ENCODE data around the gene CCDC174.
A peak's percentile ranks its signal among the peaks of the same experiment; 100 is the strongest.
"Not testable (repeated sequence)": the region's sequence is repeated elsewhere in the genome, so short reads cannot be mapped to it uniquely, and the experiment has no call there.

CCDC174 gene

GRCh38 chr3:14652360-14652907 lies 872 bp downstream of the CCDC174 start:
- H3K9me3 Mint-ChIP-seq; H3K27me3 Mint-ChIP-seq; ATAC-seq (replicated peaks); DNase-seq: not testable (repeated sequence)
- peaks cover 10 to 14% of the 10 kb centered on the region in 2 donors for H3K36me3 Mint-ChIP-seq
- H3K4me3 Mint-ChIP-seq: peak overlapping the region; percentile 95 to 97
- H3K4me1 Mint-ChIP-seq: peaks cover 10 to 40% of the 10 kb centered on the region in 2 donors
- peak overlapping the region; percentile 98 for H3K27ac Mint-ChIP-seq

GRCh38 chr3:14657579-14657978 lies 6.0 kb downstream of the CCDC174 start:
- DNase-seq: peak; percentile 34

GRCh38 chr3:14658978-14659377 lies 7.4 kb downstream of the CCDC174 start:
- Mint-ChIP-seq H3K27ac (no peak overlapping the region), H3K36me3 (peaks cover 41 to 50% of the 10 kb centered on the region in 2 donors)

More at GRCh38 chr3:14657579-14657978, 6.0 kb downstream of the CCDC174 start:
- peak overlapping the region; percentile 2 for H3K4me3 Mint-ChIP-seq
- ATAC-seq (replicated peaks): peak; percentile 95 to 97
- peaks cover 30 to 39% of the 10 kb centered on the region in 2 donors for H3K36me3 Mint-ChIP-seq
- H3K27ac Mint-ChIP-seq: no peak overlapping the region
- H3K4me1 Mint-ChIP-seq: peaks cover 12 to 36% of the 10 kb centered on the region in 2 donors
- no peaks in the 10 kb centered on the region for H3K9me3 Mint-ChIP-seq
- H3K27me3 Mint-ChIP-seq: no peaks in the 10 kb centered on the region

GRCh38 chr3:14660942-14661341 lies 9.4 kb downstream of the CCDC174 start:
- no peak for DNase-seq
- ATAC-seq (replicated peaks): no peak
- H3K27me3 Mint-ChIP-seq: no peaks in the 10 kb centered on the region
- no peak overlapping the region for H3K4me3 Mint-ChIP-seq
- H3K4me1 Mint-ChIP-seq: peaks cover 10 to 25% of the 10 kb centered on the region in 2 donors
- H3K27ac Mint-ChIP-seq: no peak overlapping the region
- peaks cover 45 to 54% of the 10 kb centered on the region in 2 donors for H3K36me3 Mint-ChIP-seq
- H3K9me3 Mint-ChIP-seq: no peaks in the 10 kb centered on the region

More at GRCh38 chr3:14658978-14659377, 7.4 kb downstream of the CCDC174 start:
- Mint-ChIP-seq H3K9me3 (no peaks in the 10 kb centered on the region), H3K4me3 (no peak overlapping the region), H3K4me1 (peaks cover 12 to 25% of the 10 kb centered on the region in 2 donors), H3K27me3 (no peaks in the 10 kb centered on the region)
- DNase-seq (no peak), ATAC-seq (replicated peaks) (no peak)

- no peaks in the 10 kb centered on the region for H3K27me3 Mint-ChIP-seq
- no peaks in the 10 kb centered on the region for H3K9me3 Mint-ChIP-seq
- no peak overlapping the region for H3K4me3 Mint-ChIP-seq
- peaks cover 4 to 6% of the 10 kb centered on the region in 2 donors for H3K4me1 Mint-ChIP-seq
- no peak for ATAC-seq (replicated peaks)
- peak overlapping the region; percentile 25 for H3K27ac Mint-ChIP-seq
- DNase-seq: no peak
- H3K36me3 Mint-ChIP-seq: peaks cover 45 to 53% of the 10 kb centered on the region in 2 donors
These were observed 12.0 kb downstream of the CCDC174 start for GRCh38 chr3:14663396-14664135.

GRCh38 chr3:14664170-14664569 lies 12.6 kb downstream of the CCDC174 start:
- H3K4me3 Mint-ChIP-seq: no peak overlapping the region
- H3K27ac Mint-ChIP-seq: no peak overlapping the region

GRCh38 chr3:14672588-14672987 lies 21.0 kb downstream of the CCDC174 start:
- H3K36me3 Mint-ChIP-seq: peaks cover 31 to 51% of the 10 kb centered on the region in 2 donors
- peak overlapping the region; percentile 47 for H3K27ac Mint-ChIP-seq
- H3K4me1 Mint-ChIP-seq: peaks cover 7 to 21% of the 10 kb centered on the region in 2 donors
- DNase-seq: no peak
- H3K4me3 Mint-ChIP-seq: no peak overlapping the region
- H3K9me3 Mint-ChIP-seq: no peaks in the 10 kb centered on the region
- no peaks in the 10 kb centered on the region for H3K27me3 Mint-ChIP-seq
- ATAC-seq (replicated peaks): peak; percentile 51 to 62

More at GRCh38 chr3:14664170-14664569, 12.6 kb downstream of the CCDC174 start:
- peaks cover 43 to 56% of the 10 kb centered on the region in 2 donors for H3K36me3 Mint-ChIP-seq
- H3K27me3 Mint-ChIP-seq: no peaks in the 10 kb centered on the region
- peaks cover 4 to 5% of the 10 kb centered on the region in 2 donors for H3K4me1 Mint-ChIP-seq
- DNase-seq (no peak), ATAC-seq (replicated peaks) (no peak)
- H3K9me3 Mint-ChIP-seq: no peaks in the 10 kb centered on the region

- no peaks in the 10 kb centered on the region for H3K27me3 Mint-ChIP-seq
- peaks cover 7 to 21% of the 10 kb centered on the region in 2 donors for H3K4me1 Mint-ChIP-seq
- no peak within 1 kb of the TSS for H3K4me3 Mint-ChIP-seq
- DNase-seq (no peak), ATAC-seq (replicated peaks) (no peak)
- H3K36me3 Mint-ChIP-seq: peaks cover 25 to 52% of the 10 kb centered on the region in 2 donors
- H3K9me3 Mint-ChIP-seq: no peaks in the 10 kb centered on the region
- peak within 1 kb of the TSS; percentile 72 for H3K27ac Mint-ChIP-seq
These were observed 23.3 kb downstream of the CCDC174 start, which contains the start of gene C3orf20 for GRCh38 chr3:14674841-14675240. TSS of gene C3orf20 (plus strand) at chr3:14675141. CDS start at chr3:14682714, 7,573 bp downstream.

- peak overlapping the region; percentile 38 for H3K27ac Mint-ChIP-seq
- H3K9me3 Mint-ChIP-seq: peaks cover 2 to 6% of the 10 kb centered on the region in 2 donors
- DNase-seq (no peak), ATAC-seq (replicated peaks) (no peak)
- H3K4me3 Mint-ChIP-seq: no peak overlapping the region
- peaks cover 24 to 45% of the 10 kb centered on the region in 2 donors for H3K36me3 Mint-ChIP-seq
- no peaks in the 10 kb centered on the region for H3K27me3 Mint-ChIP-seq
- H3K4me1 Mint-ChIP-seq: peaks cover 6 to 20% of the 10 kb centered on the region in 2 donors
These were observed 25.3 kb downstream of the CCDC174 start for GRCh38 chr3:14676881-14677280.

- ATAC-seq (replicated peaks) (peak in 1 of 2 donors; percentile 22), DNase-seq (no peak)
- H3K4me3 Mint-ChIP-seq: no peak overlapping the region
- H3K27me3 Mint-ChIP-seq: no peaks in the 10 kb centered on the region
- peaks cover 0 to 8% of the 10 kb centered on the region in 2 donors for H3K4me1 Mint-ChIP-seq
- peaks cover 18 to 45% of the 10 kb centered on the region in 2 donors for H3K36me3 Mint-ChIP-seq
- H3K27ac Mint-ChIP-seq: peak overlapping the region; percentile 43
- H3K9me3 Mint-ChIP-seq: peaks cover 2 to 6% of the 10 kb centered on the region in 2 donors
These were observed 26.5 kb downstream of the CCDC174 start for GRCh38 chr3:14678015-14678503.

- peaks cover 2 to 6% of the 10 kb centered on the region in 2 donors for H3K9me3 Mint-ChIP-seq
- DNase-seq: no peak
- no peak overlapping the region for H3K4me3 Mint-ChIP-seq
- no peak for ATAC-seq (replicated peaks)
- peaks cover 16 to 40% of the 10 kb centered on the region in 2 donors for H3K36me3 Mint-ChIP-seq
- H3K27ac Mint-ChIP-seq: no peak overlapping the region
- H3K4me1 Mint-ChIP-seq: peaks cover 2 to 3% of the 10 kb centered on the region in 2 donors
- H3K27me3 Mint-ChIP-seq: no peaks in the 10 kb centered on the region
These were observed 28.6 kb downstream of the CCDC174 start for GRCh38 chr3:14680115-14680514.

- Mint-ChIP-seq H3K4me3 (no peak overlapping the region), H3K27ac (no peak overlapping the region), H3K27me3 (no peaks in the 10 kb centered on the region), H3K4me1 (peaks cover 6 to 9% of the 10 kb centered on the region in 2 donors), H3K9me3 (peaks cover 2 to 6% of the 10 kb centered on the region in 2 donors), H3K36me3 (peaks cover 14 to 37% of the 10 kb centered on the region in 2 donors)
- DNase-seq: no peak
- ATAC-seq (replicated peaks): no peak
These were observed 29.2 kb downstream of the CCDC174 start for GRCh38 chr3:14680716-14681115.

GRCh38 chr3:14684447-14684846 lies 32.9 kb downstream of the CCDC174 start:
- Mint-ChIP-seq H3K36me3 (peaks cover 10 to 20% of the 10 kb centered on the region in 2 donors), H3K4me3 (no peak overlapping the region), H3K9me3 (peaks cover 2 to 6% of the 10 kb centered on the region in 2 donors), H3K4me1 (peaks cover 19 to 33% of the 10 kb centered on the region in 2 donors), H3K27me3 (no peaks in the 10 kb centered on the region), H3K27ac (no peak overlapping the region)
- DNase-seq (no peak), ATAC-seq (replicated peaks) (no peak)

GRCh38 chr3:14685179-14685578 lies 33.6 kb downstream of the CCDC174 start:
- Mint-ChIP-seq H3K4me3 (peak overlapping the region in 1 of 2 donors; percentile 11), H3K9me3 (peaks cover 2 to 4% of the 10 kb centered on the region in 2 donors), H3K36me3 (peaks cover 7 to 17% of the 10 kb centered on the region in 2 donors), H3K27ac (peak overlapping the region; percentile 6), H3K27me3 (no peaks in the 10 kb centered on the region), H3K4me1 (peaks cover 27 to 41% of the 10 kb centered on the region in 2 donors)
- ATAC-seq (replicated peaks) (peak in 1 of 2 donors; percentile 22), DNase-seq (no peak)
